NCI-H526 (cell line): Measurements from ENCODE around the gene LIN52.

Experiments
- DNase-seq, 2 experiments: peaks; one replicate each; lab custom pipeline; 2025; lab: John Stamatoyannopoulos, UW

LIN52 gene

GRCh38 chr14:74084277-74085046 is at the start of gene LIN52, which contains the start of gene ALDH6A1:
LIN52 (plus strand) TSS chr14:74084956; CDS start chr14:74084975, 19 bp downstream.
ALDH6A1 (minus strand) TSS chr14:74084453; CDS start chr14:74084394, 59 bp downstream.
- DNase-seq, result peak; percentile 100

GRCh38 chr14:74035556-74035955 is 49.2 kb upstream of the LIN52 start:
- DNase-seq, result no peak

GRCh38 chr14:74038020-74038859 is 46.5 kb upstream of the LIN52 start:
- peak; percentile 15 to 64 for DNase-seq

GRCh38 chr14:74042296-74042695 is 42.5 kb upstream of the LIN52 start:
- DNase-seq, result no peak

- DNase-seq, result no peak
These were observed 39.2 kb upstream of the LIN52 start for GRCh38 chr14:74045522-74045921.

- DNase-seq, result no peak
These were observed 36.5 kb upstream of the LIN52 start for GRCh38 chr14:74048281-74048680.

GRCh38 chr14:74049876-74050495 is 34.8 kb upstream of the LIN52 start:
- DNase-seq, result no peak

- DNase-seq, result no peak
These were observed 22.0 kb upstream of the LIN52 start for GRCh38 chr14:74062809-74063150.

- DNase-seq, result no peak
These were observed 20.3 kb upstream of the LIN52 start for GRCh38 chr14:74064426-74064825.

- DNase-seq, result no peak
These were observed 19.9 kb upstream of the LIN52 start for GRCh38 chr14:74064883-74065282.

GRCh38 chr14:74065746-74066575 is 18.8 kb upstream of the LIN52 start:
- no peak for DNase-seq

GRCh38 chr14:74077401-74077800 is 7.4 kb upstream of the LIN52 start:
- no peak for DNase-seq

GRCh38 chr14:74080820-74081460 is 3.8 kb upstream of the LIN52 start:
- no peak for DNase-seq

GRCh38 chr14:74081491-74081890 is 3.3 kb upstream of the LIN52 start:
- no peak for DNase-seq

- DNase-seq, result no peak
These were observed 1.6 kb upstream of the LIN52 start for GRCh38 chr14:74083161-74083560.

- DNase-seq, result no peak
These were observed 926 bp upstream of the LIN52 start for GRCh38 chr14:74083784-74084276.

GRCh38 chr14:74085047-74085637 is 386 bp downstream of the LIN52 start:
- peak in 1 of 2 experiments; percentile 46 for DNase-seq

GRCh38 chr14:74085828-74086227 is 1.1 kb downstream of the LIN52 start:
- DNase-seq, result no peak

GRCh38 chr14:74089251-74090020 is 4.7 kb downstream of the LIN52 start:
- DNase-seq, result no peak

- no peak for DNase-seq
These were observed 20.6 kb downstream of the LIN52 start for GRCh38 chr14:74105381-74105780.
